Measurements from ENCODE around the gene RAD21L1. TPM values are rescaled to one million over a fixed set of nuclear protein-coding genes. Genes with fewer than 3 reads are reported as not detected.

RAD21L1 gene
- total RNA-seq, 1 donor from 2014 or later: not detected

DNA sequence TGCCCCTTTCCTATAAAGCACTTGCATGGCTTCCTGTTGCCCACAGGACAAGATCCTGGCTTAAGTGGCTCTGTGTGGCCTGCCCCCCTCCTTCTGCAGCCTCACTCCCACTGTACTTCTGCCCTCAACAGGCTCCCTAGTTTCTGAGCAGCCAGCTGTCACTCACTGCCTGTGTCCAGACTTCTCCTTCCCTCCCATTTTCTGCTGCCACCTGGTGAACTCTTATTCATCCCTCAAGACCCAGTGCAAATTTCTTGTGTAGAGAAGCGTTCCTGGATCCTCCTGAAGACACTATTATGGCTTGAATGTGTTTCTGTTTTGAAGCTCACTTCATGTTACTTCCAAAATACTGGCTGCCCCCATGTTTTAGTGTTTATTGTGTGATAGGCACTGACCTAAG, 66.8 kb downstream of the RAD21L1 start:
- Histone ChIP-seq H3K9me3 (no peaks in the 10 kb centered on the region), H3K4me1 (no peaks in the 10 kb centered on the region), H3K27ac (no peak overlapping the region), H3K4me3 (no peak overlapping the region), H3K27me3 (no peaks in the 10 kb centered on the region), H3K36me3 (no peaks in the 10 kb centered on the region)
- TF ChIP-seq, protein P1, sequence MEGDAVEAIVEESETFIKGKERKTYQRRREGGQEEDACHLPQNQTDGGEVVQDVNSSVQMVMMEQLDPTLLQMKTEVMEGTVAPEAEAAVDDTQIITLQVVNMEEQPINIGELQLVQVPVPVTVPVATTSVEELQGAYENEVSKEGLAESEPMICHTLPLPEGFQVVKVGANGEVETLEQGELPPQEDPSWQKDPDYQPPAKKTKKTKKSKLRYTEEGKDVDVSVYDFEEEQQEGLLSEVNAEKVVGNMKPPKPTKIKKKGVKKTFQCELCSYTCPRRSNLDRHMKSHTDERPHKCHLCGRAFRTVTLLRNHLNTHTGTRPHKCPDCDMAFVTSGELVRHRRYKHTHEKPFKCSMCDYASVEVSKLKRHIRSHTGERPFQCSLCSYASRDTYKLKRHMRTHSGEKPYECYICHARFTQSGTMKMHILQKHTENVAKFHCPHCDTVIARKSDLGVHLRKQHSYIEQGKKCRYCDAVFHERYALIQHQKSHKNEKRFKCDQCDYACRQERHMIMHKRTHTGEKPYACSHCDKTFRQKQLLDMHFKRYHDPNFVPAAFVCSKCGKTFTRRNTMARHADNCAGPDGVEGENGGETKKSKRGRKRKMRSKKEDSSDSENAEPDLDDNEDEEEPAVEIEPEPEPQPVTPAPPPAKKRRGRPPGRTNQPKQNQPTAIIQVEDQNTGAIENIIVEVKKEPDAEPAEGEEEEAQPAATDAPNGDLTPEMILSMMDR (IDR thresholded peaks at IDR 0.05): no peak
- no peak for DNase-seq
- ATAC-seq: no peak
- intact Hi-C loops (cut with DNase I): no loop called here

DNA sequence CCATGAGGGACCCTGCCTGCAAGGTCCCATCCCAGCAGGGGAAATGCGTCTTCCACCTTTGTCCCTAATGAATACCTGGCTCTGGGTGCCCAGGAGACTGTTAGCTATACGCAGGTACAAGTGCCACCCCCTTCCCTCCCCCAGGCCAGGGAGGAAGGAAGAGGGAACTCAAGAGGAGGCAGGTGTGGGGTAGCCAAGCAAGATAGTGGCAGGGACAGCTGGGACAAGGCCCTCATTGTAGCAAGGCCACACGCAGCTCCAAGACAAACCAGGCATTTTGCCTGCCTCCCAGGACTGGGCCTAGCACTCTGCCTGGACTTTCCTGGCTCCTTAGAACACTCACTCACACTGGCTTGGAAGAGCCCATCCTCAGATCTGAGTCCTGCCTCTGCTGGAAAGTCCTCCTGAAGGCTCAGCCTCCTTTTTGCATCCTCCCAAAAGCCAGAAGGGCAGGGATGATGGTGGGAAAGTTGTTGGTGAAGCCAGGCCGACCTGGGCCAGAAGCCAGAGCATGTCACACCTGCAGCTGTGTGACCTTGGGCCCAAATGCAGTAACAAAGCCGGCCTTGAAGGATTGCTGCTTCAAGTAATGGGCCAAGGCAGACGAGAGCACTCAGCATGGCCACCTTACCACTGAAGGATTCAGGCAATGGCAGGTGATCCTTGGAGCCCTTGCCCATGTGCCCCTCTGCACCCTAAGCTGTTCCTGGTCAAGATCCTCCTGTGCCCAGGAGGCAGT, 68.0 kb downstream of the RAD21L1 start:
- peak; percentile 34 for DNase-seq
- Histone ChIP-seq H3K4me1 (no peaks in the 10 kb centered on the region), H3K27me3 (no peaks in the 10 kb centered on the region), H3K36me3 (no peaks in the 10 kb centered on the region), H3K4me3 (no peak overlapping the region), H3K27ac (no peak overlapping the region), H3K9me3 (no peaks in the 10 kb centered on the region)
- intact Hi-C loops (cut with DNase I): no loop called here
- TF ChIP-seq, protein P1 (IDR thresholded peaks at IDR 0.05): no peak
- no peak for ATAC-seq

DNA sequence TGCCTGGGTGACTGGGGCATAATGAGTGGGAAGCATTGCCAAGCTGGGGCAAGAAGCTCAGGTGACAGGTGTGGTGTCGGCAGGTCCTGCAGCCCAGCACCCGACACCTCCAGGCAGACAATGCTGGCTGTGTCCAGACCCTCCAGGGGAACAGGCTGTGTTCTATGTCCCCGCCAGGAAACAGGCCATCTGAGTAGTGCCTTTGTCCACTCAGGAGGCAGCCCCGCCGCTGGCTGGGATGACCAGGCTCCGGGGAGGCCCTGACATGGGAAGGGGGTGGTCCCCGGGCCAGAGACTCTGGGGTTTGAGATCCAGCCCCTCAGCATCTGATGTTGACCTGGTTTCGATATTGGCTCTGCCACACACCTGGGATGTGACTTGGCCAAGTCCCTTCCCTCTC, 68.7 kb downstream of the RAD21L1 start:
- Histone ChIP-seq H3K27me3 (no peaks in the 10 kb centered on the region), H3K4me3 (no peak overlapping the region), H3K4me1 (no peaks in the 10 kb centered on the region), H3K36me3 (no peaks in the 10 kb centered on the region), H3K9me3 (no peaks in the 10 kb centered on the region), H3K27ac (no peak overlapping the region)
- DNase-seq: peak; percentile 57
- no peak for ATAC-seq
- TF ChIP-seq, protein P1 (IDR thresholded peaks at IDR 0.05): no peak
- intact Hi-C loops (cut with DNase I): no loop called here

DNA sequence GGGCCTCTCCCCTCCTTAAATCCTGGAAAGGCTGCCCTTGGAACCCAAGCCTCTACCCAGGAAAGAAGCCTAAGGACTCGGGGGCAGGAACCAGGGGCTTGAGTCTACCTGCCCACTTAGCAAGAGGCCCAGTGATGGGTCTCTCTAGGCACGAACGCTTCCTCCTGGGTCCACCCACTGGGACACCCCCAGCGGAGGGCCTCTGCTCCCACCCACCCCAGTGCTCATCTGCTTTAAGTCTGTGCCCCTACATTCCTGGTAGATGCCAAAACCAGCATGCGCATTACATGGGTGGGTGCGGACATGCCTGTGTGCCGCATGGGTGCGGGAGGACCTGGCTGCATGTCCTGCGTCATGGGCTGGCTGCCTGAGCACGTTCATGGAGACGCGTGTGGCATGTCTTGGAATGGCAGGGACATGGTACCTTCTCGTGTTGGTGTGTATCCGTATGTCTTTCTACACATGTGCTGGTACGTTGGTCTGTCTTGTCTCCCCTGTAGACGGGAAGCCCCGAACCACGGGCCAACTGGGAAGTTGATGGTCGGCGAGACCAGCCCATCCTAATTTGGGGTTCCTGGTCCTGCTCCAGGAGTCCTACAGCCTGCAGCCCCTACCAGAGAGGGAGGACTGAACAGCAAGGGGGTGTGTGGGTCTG, 69.6 kb downstream of the RAD21L1 start:
- no peaks in the 10 kb centered on the region for H3K4me1 ChIP-seq
- TF ChIP-seq, protein P1 (IDR thresholded peaks at IDR 0.05): no peak
- no peaks in the 10 kb centered on the region for H3K9me3 ChIP-seq
- intact Hi-C loops (cut with DNase I): no loop called here
- no peaks in the 10 kb centered on the region for H3K27me3 ChIP-seq
- ATAC-seq (no peak), DNase-seq (peak; percentile 37)
- H3K36me3 ChIP-seq: no peaks in the 10 kb centered on the region
- H3K4me3 ChIP-seq: no peak overlapping the region
- H3K27ac ChIP-seq: no peak overlapping the region

DNA sequence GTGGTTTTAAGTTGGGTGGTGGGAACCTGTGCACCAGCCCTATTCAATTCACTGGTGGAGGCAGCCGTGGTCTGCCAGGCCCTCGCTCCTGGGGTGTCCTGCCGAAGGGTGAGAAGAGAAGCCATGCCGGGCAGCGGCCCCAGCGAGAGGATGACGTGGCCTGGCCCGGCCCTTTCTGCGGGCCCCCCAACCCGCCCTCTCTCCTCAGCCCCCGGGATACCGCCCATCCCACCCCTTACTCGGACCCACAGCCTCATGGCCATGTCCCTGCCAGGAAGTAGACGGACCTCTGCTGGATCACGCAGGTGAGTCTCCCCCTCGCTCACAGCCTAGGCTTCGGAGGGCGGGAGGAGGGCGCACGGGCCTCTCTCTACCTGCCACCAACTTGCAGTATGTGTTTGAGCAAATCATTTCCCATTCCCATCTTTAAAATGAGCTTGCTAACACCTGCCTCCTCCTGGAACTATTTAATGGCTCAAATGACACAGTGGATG, 70.3 kb downstream of the RAD21L1 start:
- Histone ChIP-seq H3K4me1 (no peaks in the 10 kb centered on the region), H3K9me3 (no peaks in the 10 kb centered on the region), H3K4me3 (no peak overlapping the region), H3K27me3 (no peaks in the 10 kb centered on the region), H3K36me3 (no peaks in the 10 kb centered on the region), H3K27ac (no peak overlapping the region)
- DNase-seq: peak; percentile 57
- no peak for ATAC-seq
- TF ChIP-seq, protein P1 (IDR thresholded peaks at IDR 0.05): no peak
- intact Hi-C loops (cut with DNase I): no loop called here
